ENCODE measurements around the gene TTC9.

Gene TTC9

GRCh38 chr14:70716483-70716882 is 74.8 kb downstream of the TTC9 start:
- DNase-seq (ENCODE audit: low read depth): no peak

DNA sequence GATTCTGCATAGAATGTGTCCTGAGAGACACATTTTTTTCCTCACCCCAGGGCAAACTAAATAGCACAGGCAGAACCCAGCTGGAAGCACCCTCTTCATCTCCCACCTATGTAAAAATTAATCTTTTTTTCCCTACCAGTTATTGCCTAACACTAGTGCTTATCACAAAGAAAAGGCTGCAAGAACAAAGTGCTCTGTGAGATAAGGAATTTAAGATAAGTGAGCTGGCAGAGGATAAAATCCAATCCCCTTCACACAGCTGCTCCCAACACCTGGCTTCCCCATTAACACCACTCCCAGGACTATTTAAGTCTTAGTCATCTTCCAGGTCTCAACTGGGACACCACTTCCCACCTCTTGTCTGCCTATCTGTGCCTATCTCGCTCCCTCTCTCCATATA is 75.2 kb downstream of the TTC9 start:
- DNase-seq (ENCODE audit: low read depth): no peak

DNA sequence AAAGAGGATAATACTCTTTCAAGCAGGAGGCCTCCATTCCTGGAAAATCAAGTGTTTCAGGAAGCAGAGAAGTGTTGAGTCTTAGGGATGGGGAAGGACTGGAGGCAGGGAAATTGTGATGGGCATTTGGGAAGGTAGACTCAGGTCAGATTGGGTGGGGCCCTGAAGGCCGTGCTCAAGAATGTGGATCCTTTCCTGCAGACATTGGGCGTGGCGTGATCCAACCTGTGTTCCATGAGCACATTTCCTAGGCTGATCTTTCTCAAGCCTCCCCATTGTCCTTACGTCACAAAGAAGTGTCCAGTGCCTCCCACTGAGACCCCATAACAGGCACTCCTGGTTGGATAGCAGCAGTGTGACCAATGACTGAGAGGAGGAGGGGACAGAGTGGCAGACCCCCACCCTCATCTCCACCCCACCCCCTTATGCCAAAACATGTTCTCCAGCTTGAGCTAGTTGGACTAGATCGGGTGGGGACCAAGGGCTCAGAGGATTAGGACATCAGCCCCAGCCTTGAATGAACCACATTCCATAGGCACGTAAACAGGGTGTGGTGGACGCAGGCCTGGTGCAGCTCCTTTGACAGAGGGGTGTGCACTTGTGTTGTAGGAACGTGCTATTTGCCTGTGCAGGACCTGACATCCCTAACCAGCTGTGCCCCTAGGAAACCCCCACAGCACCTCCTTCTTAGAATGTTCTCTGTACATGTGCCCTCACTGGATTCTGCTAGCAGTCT is 76.8 kb downstream of the TTC9 start:
- DNase-seq (ENCODE audit: low read depth): no peak

DNA sequence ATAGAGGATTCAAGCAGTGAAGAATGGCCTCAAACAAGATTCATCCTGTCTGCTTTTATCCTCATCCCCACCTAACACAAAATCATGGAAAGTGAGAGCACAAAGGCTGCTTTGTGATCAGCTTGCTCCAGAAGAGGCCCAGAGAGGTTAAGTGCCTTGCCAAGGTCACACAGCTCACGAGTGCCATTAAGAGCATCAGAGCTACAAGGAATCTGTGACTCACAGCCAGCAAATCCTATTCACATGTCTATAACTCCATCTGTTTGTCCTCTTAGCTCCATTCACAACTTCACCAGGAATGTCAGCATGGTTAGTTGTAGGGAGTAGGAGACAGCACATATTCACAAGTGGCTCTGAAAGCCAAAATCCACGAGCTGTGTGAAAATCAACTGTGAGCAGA is 79.8 kb downstream of the TTC9 start:
- no peak for DNase-seq (ENCODE audit: low read depth)

- DNase-seq (ENCODE audit: low read depth): no peak
Observed at GRCh38 chr14:70722418-70722817, 80.7 kb downstream of the TTC9 start.

GRCh38 chr14:70723276-70723675 is 81.6 kb downstream of the TTC9 start:
- no peak for DNase-seq (ENCODE audit: low read depth)

DNA sequence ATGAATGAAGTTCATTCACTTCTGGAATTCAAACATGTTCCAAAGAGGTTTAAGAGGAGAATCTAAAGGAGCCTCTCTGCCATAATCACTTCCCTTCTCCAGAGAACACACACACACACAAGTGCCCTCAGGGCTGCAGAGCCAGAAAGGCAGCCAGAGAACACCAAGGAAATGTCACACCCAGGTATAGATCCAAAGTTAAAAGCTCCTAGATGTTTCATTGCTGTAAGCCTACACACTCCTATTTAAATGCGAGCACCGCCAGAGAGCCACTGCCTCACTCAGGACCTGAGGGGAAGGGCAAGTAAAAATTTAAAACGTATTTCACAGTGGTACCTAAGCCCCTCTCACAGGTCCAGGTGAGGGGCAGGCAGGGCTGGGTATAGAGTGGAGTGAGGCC is 82.4 kb downstream of the TTC9 start:
- DNase-seq (ENCODE audit: low read depth): no peak

- no peak for DNase-seq (ENCODE audit: low read depth)
Observed at GRCh38 chr14:70724944-70725343, 83.2 kb downstream of the TTC9 start.

Measured in stimulated activated CD4-positive, alpha-beta T cell treated with anti-CD3 and anti-CD28 coated beads, Interleukin-2, amount 100 ng/mL, for 4 hours (primary cell).